Erythroblast (primary cell): Measurements from ENCODE around the gene PIF1.

Experiments
- GATA1 ChIP-seq: IDR thresholded peaks from 2 replicates; pipeline ENCODE4 v1.6.1; 2011; ENCODE audit warnings: low read depth, mild to moderate bottlenecking, control low read depth, low read length, moderate library complexity
- POLR2A ChIP-seq: IDR thresholded peaks from 2 replicates; pipeline ENCODE4 v1.6.1; 2011; ENCODE audit warnings: mild to moderate bottlenecking, low read length

DNA sequence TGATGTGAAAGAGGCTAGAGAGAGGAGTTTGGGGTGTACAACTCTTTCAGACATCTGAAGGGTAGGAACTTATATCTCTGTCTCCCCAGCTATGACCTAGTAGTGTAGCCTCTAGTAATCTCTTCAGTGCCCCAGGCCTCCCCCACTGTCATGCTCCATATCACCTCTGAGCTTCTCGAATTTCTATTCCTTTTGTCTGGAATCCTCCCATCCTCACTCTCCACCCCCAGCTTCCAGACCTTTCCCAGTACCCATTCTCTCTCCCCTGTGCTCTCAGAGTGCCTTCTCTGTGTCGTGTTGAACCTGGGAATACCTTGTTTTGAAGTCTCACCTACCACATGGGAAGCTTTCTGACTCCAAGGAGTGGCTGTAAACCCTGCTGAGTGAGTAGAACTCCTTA is 46.4 kb downstream of the PIF1 start:
- no peak for TF ChIP-seq POLR2A
- no peak for TF ChIP-seq GATA1
